Fibroblast of lung (primary cell): ENCODE results near the gene IL1RN. TPM values are rescaled to one million over a fixed set of nuclear protein-coding genes. Genes with fewer than 3 reads are reported as not detected.

ENCODE experiments used
- DNase-seq, 2 donors: peaks; one replicate each; pipeline versions ENCODE4 v3.0.0 to v3.0.0-alpha.2; 2010; ENCODE audit warnings: low read depth in 2 of 2
- H2AFZ ChIP-seq: 2 replicates; pipeline ENCODE4 v1.5.1; 2012; ENCODE audit warnings: low read length, control low read depth, inconsistent platforms
- H3K27ac ChIP-seq: 2 replicates; pipeline ENCODE4 v1.5.1; 2011; ENCODE audit warnings: low read length, control low read depth; ENCODE audit not compliant: insufficient read depth
- H3K27me3 ChIP-seq: 2 replicates; pipeline ENCODE4 v1.5.1; 2011; ENCODE audit warnings: mild to moderate bottlenecking, low read length; ENCODE audit not compliant: control insufficient read depth, insufficient read depth
- H3K36me3 ChIP-seq: 2 replicates; pipeline ENCODE4 v1.5.1; 2011; ENCODE audit warnings: low read length; ENCODE audit not compliant: control insufficient read depth, insufficient read depth
- H3K4me1 ChIP-seq: 2 replicates; pipeline ENCODE4 v1.5.1; 2011; ENCODE audit warnings: low read length; ENCODE audit not compliant: control insufficient read depth, insufficient read depth; ENCODE audit errors: extremely low read depth
- H3K4me2 ChIP-seq: 2 replicates; pipeline ENCODE4 v1.5.1; 2011; ENCODE audit warnings: low read length, control low read depth; ENCODE audit not compliant: insufficient read depth; ENCODE audit errors: extremely low read depth
- H3K4me3 ChIP-seq, 4 experiments: fragments of 200-600 bp in 1 of 4; sonication (generic) in 1 of 4; replicated peaks in 1 of 4; 2 replicates each; pipeline ENCODE4 v1.5.1; 2011 to 2016; ENCODE audit warnings: low read length in 4 of 4, low read depth in 3 of 4, mild to moderate bottlenecking in 3 of 4, control low read depth in 2 of 4, inconsistent platforms in 1 of 4, mixed read lengths in 1 of 4; ENCODE audit not compliant: insufficient read depth in 1 of 4; ENCODE audit errors: control extremely low read depth in 1 of 4
- H3K79me2 ChIP-seq: 2 replicates; pipeline ENCODE4 v1.5.1; 2012; ENCODE audit warnings: mild to moderate bottlenecking, low read length, inconsistent platforms; ENCODE audit not compliant: control insufficient read depth, insufficient read depth
- H3K9ac ChIP-seq: 2 replicates; pipeline ENCODE4 v1.5.1; 2011; ENCODE audit warnings: mild to moderate bottlenecking, low read length, control low read depth; ENCODE audit not compliant: insufficient read depth
- H3K9me3 ChIP-seq: 2 replicates; pipeline ENCODE4 v1.5.1; 2012; ENCODE audit warnings: low read depth, low read length; ENCODE audit not compliant: control insufficient read depth, insufficient read depth
- H4K20me1 ChIP-seq: 2 replicates; pipeline ENCODE4 v1.5.1; 2011; ENCODE audit warnings: low read length; ENCODE audit not compliant: control insufficient read depth, insufficient read depth; ENCODE audit errors: extremely low read depth
- CTCF ChIP-seq, 2 donors: IDR thresholded peaks in 1 of 2; conservative IDR thresholded peaks in 1 of 2; 1 replicate in 1 of 2; 2 replicates in 1 of 2; pipeline ENCODE4 v1.5.1; 2011 to 2012; ENCODE audit warnings: low read length in 2 of 2, control low read depth in 1 of 2, inconsistent platforms in 1 of 2, low read depth in 1 of 2, mild to moderate bottlenecking in 1 of 2
- EZH2 ChIP-seq: IDR thresholded peaks from 2 replicates; pipeline ENCODE4 v1.5.1; 2012; ENCODE audit warnings: low read length, control low read depth, mild to moderate bottlenecking; ENCODE audit errors: missing control alignments
- polyA plus RNA-seq, 2 donors: library from polyadenylated mRNA; depleted of rRNA in 1 of 2; stranded (reverse) in 1 of 2; unstranded in 1 of 2; fragments of >200 nt; gene quantifications; 2 replicates each; pipeline ENCODE4 v1.2.1, GENCODE V29; 2011 to 2012; ENCODE audit warnings: missing spikeins in 1 of 2
- total RNA-seq: library from RNA; depleted of rRNA; stranded (reverse); fragments of >200 nt; gene quantifications from 2 replicates; pipeline ENCODE4 v1.2.1, GENCODE V29; 2014

IL1RN gene
- total and polyA plus RNA-seq, 2 donors (not counting 1 experiment from before 2014, with no cell fraction given): 0.06 TPM; not detected in 1

- H3K27ac ChIP-seq: no peak overlapping the region
- no peak overlapping the region for H3K4me3 ChIP-seq
- no peak overlapping the region for H3K4me2 ChIP-seq
- H3K9me3 ChIP-seq: no peaks in the 10 kb centered on the region
- DNase-seq: no peak
- peaks cover 5% of the 10 kb centered on the region for H3K27me3 ChIP-seq
- H3K9ac ChIP-seq: no peak overlapping the region
- no peak overlapping the region for H2AFZ ChIP-seq
- no peaks in the 10 kb centered on the region for H3K79me2 ChIP-seq
- no peaks in the 10 kb centered on the region for H4K20me1 ChIP-seq
- no peaks in the 10 kb centered on the region for H3K36me3 ChIP-seq
- TF ChIP-seq EZH2 (no peak), CTCF (conservative IDR thresholded peaks at IDR 0.05 in 1 of 2, IDR thresholded peaks at IDR 0.05 in 1 of 2; ENCODE audit: low read depth in 1 of 2, low read length in 2 of 2) (no peak)
- no peaks in the 10 kb centered on the region for H3K4me1 ChIP-seq
These were observed 10.4 kb downstream of the IL1RN start for GRCh38 chr2:113137827-113138226.

- H3K27ac ChIP-seq: no peak overlapping the region
- no peak for TF ChIP-seq EZH2
- TF ChIP-seq CTCF (conservative IDR thresholded peaks at IDR 0.05 in 1 of 2, IDR thresholded peaks at IDR 0.05 in 1 of 2; ENCODE audit: low read depth in 1 of 2, low read length in 2 of 2): peak; percentile 72 to 74
- no peak overlapping the region for H2AFZ ChIP-seq
- H3K27me3 ChIP-seq: peaks cover 5% of the 10 kb centered on the region
- H3K4me1 ChIP-seq: no peaks in the 10 kb centered on the region
- H3K36me3 ChIP-seq: no peaks in the 10 kb centered on the region
- H3K79me2 ChIP-seq: no peaks in the 10 kb centered on the region
- H4K20me1 ChIP-seq: no peaks in the 10 kb centered on the region
- H3K9me3 ChIP-seq: no peaks in the 10 kb centered on the region
- no peak overlapping the region for H3K9ac ChIP-seq
- DNase-seq: peak; percentile 53 to 80
- no peak overlapping the region for H3K4me2 ChIP-seq
- no peak overlapping the region for H3K4me3 ChIP-seq
These were observed 11.3 kb downstream of the IL1RN start for GRCh38 chr2:113138428-113139322.

- no peak overlapping the region for H3K4me2 ChIP-seq
- no peaks in the 10 kb centered on the region for H3K4me1 ChIP-seq
- no peak overlapping the region for H2AFZ ChIP-seq
- H3K27me3 ChIP-seq: no peaks in the 10 kb centered on the region
- no peak for TF ChIP-seq CTCF (conservative IDR thresholded peaks at IDR 0.05 in 1 of 2, IDR thresholded peaks at IDR 0.05 in 1 of 2; ENCODE audit: low read depth in 1 of 2, low read length in 2 of 2)
- TF ChIP-seq EZH2: no peak
- no peak overlapping the region for H3K27ac ChIP-seq
- H3K36me3 ChIP-seq: no peaks in the 10 kb centered on the region
- H4K20me1 ChIP-seq: no peaks in the 10 kb centered on the region
- H3K4me3 ChIP-seq: no peak overlapping the region
- no peak for DNase-seq
- no peaks in the 10 kb centered on the region for H3K79me2 ChIP-seq
- no peaks in the 10 kb centered on the region for H3K9me3 ChIP-seq
- H3K9ac ChIP-seq: no peak overlapping the region
These were observed 14.1 kb downstream of the IL1RN start for GRCh38 chr2:113141451-113141850.
